GM21447 (cell line): Measurements from ENCODE around the gene MCF2L.
"Not testable (repeated sequence)": the region's sequence is repeated elsewhere in the genome, so short reads cannot be mapped to it uniquely, and the experiment has no call there.

Source experiments
- ATAC-seq: cut with Tn5 transposase; IDR thresholded peaks from one replicate; pipeline ENCODE4 v1.9.1; 2021; ENCODE audit not compliant: unreplicated experiment

The MCF2L gene

GRCh38 chr13:113063091-113063491 is 94.1 kb downstream of the MCF2L start:
- no peak for ATAC-seq

GRCh38 chr13:113064000-113064533 is 95.1 kb downstream of the MCF2L start:
- ATAC-seq: no peak

- ATAC-seq: no peak
Observed at GRCh38 chr13:113064534-113065405, 95.8 kb downstream of the MCF2L start.

GRCh38 chr13:113065406-113066141 is 96.6 kb downstream of the MCF2L start:
- no peak for ATAC-seq

GRCh38 chr13:113066142-113066455 is 97.1 kb downstream of the MCF2L start:
- no peak for ATAC-seq

- no peak for ATAC-seq
Observed at GRCh38 chr13:113066746-113067145, 97.7 kb downstream of the MCF2L start.

GRCh38 chr13:113069861-113070805 is 101.1 kb downstream of the MCF2L start:
- no peak for ATAC-seq

GRCh38 chr13:113070855-113071254 is 101.8 kb downstream of the MCF2L start:
- ATAC-seq: no peak

- ATAC-seq: no peak
Observed at GRCh38 chr13:113072376-113072775, 103.4 kb downstream of the MCF2L start.

GRCh38 chr13:113073942-113074341 is 104.9 kb downstream of the MCF2L start:
- no peak for ATAC-seq

- no peak for ATAC-seq
Observed at GRCh38 chr13:113074401-113074800, 105.4 kb downstream of the MCF2L start.

GRCh38 chr13:113074876-113075275 is 105.9 kb downstream of the MCF2L start:
- ATAC-seq: no peak

- ATAC-seq: no peak
Observed at GRCh38 chr13:113075711-113076110, 106.7 kb downstream of the MCF2L start.

- ATAC-seq: no peak
Observed at GRCh38 chr13:113076681-113077401, 107.8 kb downstream of the MCF2L start.

GRCh38 chr13:113077566-113077952 is 108.5 kb downstream of the MCF2L start:
- no peak for ATAC-seq

GRCh38 chr13:113077953-113078901 is 109.2 kb downstream of the MCF2L start:
- ATAC-seq: no peak

- no peak for ATAC-seq
Observed at GRCh38 chr13:113078902-113079780, 110.1 kb downstream of the MCF2L start.

GRCh38 chr13:113079781-113080080 is 110.7 kb downstream of the MCF2L start:
- ATAC-seq: not testable (repeated sequence)
